GM18526 (cell line): ENCODE results near the gene TMEM128.

ENCODE experiments used
- POLR2A ChIP-seq: IDR thresholded peaks from 3 replicates; pipeline ENCODE4 v1.6.1; 2011; ENCODE audit not compliant: insufficient read length; ENCODE audit errors: extremely low read depth

The TMEM128 gene

GRCh38 chr4:4225915-4226605 lies 22.0 kb downstream of the TMEM128 start:
- no peak for TF ChIP-seq POLR2A

- no peak for TF ChIP-seq POLR2A
Measured at GRCh38 chr4:4217113-4217512, 30.9 kb downstream of the TMEM128 start.

GRCh38 chr4:4216648-4217047 lies 31.4 kb downstream of the TMEM128 start:
- TF ChIP-seq POLR2A: no peak

- TF ChIP-seq POLR2A: no peak
Measured at GRCh38 chr4:4206204-4206603, 41.8 kb downstream of the TMEM128 start.

- no peak for TF ChIP-seq POLR2A
Measured at GRCh38 chr4:4204401-4204745, 43.6 kb downstream of the TMEM128 start.

GRCh38 chr4:4203688-4204400 lies 44.2 kb downstream of the TMEM128 start:
- no peak for TF ChIP-seq POLR2A

- no peak for TF ChIP-seq POLR2A
Measured at GRCh38 chr4:4202510-4202909, 45.5 kb downstream of the TMEM128 start.

GRCh38 chr4:4200624-4201023 lies 47.4 kb downstream of the TMEM128 start:
- TF ChIP-seq POLR2A: no peak

- TF ChIP-seq POLR2A: no peak
Measured at GRCh38 chr4:4195354-4195753, 52.7 kb downstream of the TMEM128 start.
